ENCODE measurements around the gene CDC6. TPM values are rescaled to one million over a fixed set of nuclear protein-coding genes. Genes with fewer than 3 reads are reported as not detected.

The CDC6 gene
- total RNA-seq, 6 donors from 2014 or later = 1.1 to 5.1 (median 2.3) TPM

DNA sequence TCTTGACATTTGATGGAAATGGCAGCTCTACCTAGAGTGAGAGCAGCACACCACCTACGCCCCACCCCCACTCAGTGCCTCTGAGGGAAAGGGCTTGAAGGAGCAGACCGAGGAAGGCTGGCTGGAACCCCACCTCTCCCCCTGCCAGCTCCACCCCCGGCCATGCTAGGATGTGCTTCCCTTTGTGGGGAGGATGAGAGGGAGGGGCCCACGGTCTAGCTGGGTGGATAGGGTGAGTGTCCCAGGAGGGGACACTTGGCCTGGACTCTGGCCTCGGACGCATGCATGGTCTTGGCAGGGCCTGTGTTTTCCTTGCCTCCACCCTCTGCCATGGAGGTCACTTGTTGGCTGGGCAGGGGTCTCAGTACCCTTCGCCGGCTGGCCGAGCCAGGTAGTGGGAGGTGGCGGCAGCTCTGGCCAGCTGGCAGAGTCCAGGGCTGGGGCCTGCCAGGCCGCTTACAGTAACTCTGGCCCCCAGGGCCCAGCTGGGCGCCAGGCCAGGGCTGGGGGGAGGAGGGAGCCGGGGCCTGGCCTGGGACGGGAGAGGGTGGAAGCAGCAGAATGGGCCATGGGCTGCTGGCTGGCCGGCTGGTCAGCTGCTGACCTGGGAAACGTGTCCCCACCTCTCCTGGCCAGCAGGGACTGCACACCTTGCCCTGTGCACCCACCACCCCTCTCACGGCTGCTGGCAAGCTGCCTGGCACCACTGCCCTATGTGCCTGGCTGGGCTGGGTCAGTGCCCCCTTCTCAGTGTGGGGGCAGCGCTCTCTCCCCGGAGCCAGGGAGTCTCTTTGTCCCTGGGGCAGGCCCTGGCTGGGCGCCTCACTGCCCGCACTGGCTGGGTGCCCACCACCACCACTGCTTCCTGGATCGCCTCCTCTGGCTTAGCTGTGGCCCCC is 44.3 kb downstream of the CDC6 start:
- ATAC-seq (ENCODE audit: low FRiP score in 2 of 2) (peak; percentile 81 to 84), DNase-seq (peak; percentile 94 to 96)
- no peaks in the 10 kb centered on the region for H3K9me3 ChIP-seq
- peak overlapping the region in 3 of 4 donors; percentile 10 to 29 (median 29) for H3K4me3 ChIP-seq
- H3K27me3 ChIP-seq = no peaks in the 10 kb centered on the region
- H3K36me3 ChIP-seq = peaks cover 0 to 11% (median 3%) of the 10 kb centered on the region in 4 donors
- WGBS, 2 donors = 9 to 17% methylated on average over 4 to 12 of the region's 22 CpGs
- H3K4me1 ChIP-seq = peaks cover 94 to 100% (median 97%) of the 10 kb centered on the region in 4 donors
- TF ChIP-seq POLR2AphosphoS5 (IDR thresholded peaks at IDR 0.05) (peak; percentile 64 to 73), POLR2A (IDR thresholded peaks at IDR 0.05) (peak in 1 of 4 donors; percentile 52), EP300 (IDR thresholded peaks at IDR 0.05) (peak in 3 of 4 donors; percentile 38 to 63 (median 42))
- TF ChIP-seq, protein P1, sequence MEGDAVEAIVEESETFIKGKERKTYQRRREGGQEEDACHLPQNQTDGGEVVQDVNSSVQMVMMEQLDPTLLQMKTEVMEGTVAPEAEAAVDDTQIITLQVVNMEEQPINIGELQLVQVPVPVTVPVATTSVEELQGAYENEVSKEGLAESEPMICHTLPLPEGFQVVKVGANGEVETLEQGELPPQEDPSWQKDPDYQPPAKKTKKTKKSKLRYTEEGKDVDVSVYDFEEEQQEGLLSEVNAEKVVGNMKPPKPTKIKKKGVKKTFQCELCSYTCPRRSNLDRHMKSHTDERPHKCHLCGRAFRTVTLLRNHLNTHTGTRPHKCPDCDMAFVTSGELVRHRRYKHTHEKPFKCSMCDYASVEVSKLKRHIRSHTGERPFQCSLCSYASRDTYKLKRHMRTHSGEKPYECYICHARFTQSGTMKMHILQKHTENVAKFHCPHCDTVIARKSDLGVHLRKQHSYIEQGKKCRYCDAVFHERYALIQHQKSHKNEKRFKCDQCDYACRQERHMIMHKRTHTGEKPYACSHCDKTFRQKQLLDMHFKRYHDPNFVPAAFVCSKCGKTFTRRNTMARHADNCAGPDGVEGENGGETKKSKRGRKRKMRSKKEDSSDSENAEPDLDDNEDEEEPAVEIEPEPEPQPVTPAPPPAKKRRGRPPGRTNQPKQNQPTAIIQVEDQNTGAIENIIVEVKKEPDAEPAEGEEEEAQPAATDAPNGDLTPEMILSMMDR (IDR thresholded peaks at IDR 0.05) = peak in 3 of 6 experiments; percentile 12 to 36 (median 19)
- H3K27ac ChIP-seq = peak overlapping the region; percentile 93 to 96 (median 96)

GRCh38 chr17:40333781-40334448 is 46.2 kb downstream of the CDC6 start:
- H3K4me3 ChIP-seq = no peak overlapping the region
- H3K4me1 ChIP-seq = peaks cover 91 to 100% (median 97%) of the 10 kb centered on the region in 4 donors
- H3K27me3 ChIP-seq = no peaks in the 10 kb centered on the region
- TF ChIP-seq POLR2A (IDR thresholded peaks at IDR 0.05) (no peak), POLR2AphosphoS5 (IDR thresholded peaks at IDR 0.05) (peak; percentile 43 to 71)
- DNase-seq (peak in 1 of 2 donors; percentile 70), ATAC-seq (ENCODE audit: low FRiP score in 2 of 2) (peak; percentile 15 to 44)
- 66 to 67% methylated on average over 3 to 4 of the region's 4 CpGs for WGBS, 2 donors
- H3K9me3 ChIP-seq = no peaks in the 10 kb centered on the region
- H3K36me3 ChIP-seq = peaks cover 0 to 11% (median 3%) of the 10 kb centered on the region in 4 donors
- peak overlapping the region; percentile 93 to 96 (median 96) for H3K27ac ChIP-seq

DNA sequence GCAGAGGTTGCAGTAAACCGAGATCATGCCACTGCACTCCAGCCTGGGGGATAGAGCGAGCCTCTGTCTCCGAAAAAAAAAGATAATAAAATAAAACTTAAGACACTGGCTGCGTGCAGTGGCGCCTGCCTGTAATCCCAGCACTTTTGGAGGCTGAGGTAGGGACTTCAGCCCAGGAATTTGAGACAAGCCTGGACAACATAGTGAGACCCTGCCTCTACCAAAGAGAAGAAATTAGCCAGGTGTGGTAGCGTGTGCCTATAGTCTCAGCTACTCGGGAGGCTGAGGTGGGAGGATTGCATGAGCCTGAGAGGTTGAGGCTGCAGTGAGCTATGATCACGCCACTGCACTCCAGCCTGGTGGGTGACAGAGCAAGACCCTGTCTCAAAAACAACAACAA is 47.9 kb downstream of the CDC6 start:
- WGBS, 2 donors = 88 to 91% methylated on average over 8 of the region's 8 CpGs
- H3K4me3 ChIP-seq = no peak overlapping the region
- H3K27ac ChIP-seq = peak overlapping the region; percentile 93 to 96 (median 96)
- ATAC-seq (ENCODE audit: low FRiP score in 2 of 2) (no peak), DNase-seq (no peak)
- TF ChIP-seq EP300 (IDR thresholded peaks at IDR 0.05) = no peak
- TF ChIP-seq, protein P1 (IDR thresholded peaks at IDR 0.05) = no peak
- no peak for TF ChIP-seq POLR2A (IDR thresholded peaks at IDR 0.05)
- TF ChIP-seq POLR2AphosphoS5 (IDR thresholded peaks at IDR 0.05) = no peak
- H3K36me3 ChIP-seq = peaks cover 0 to 11% (median 3%) of the 10 kb centered on the region in 4 donors
- peaks cover 91 to 100% (median 97%) of the 10 kb centered on the region in 4 donors for H3K4me1 ChIP-seq
- H3K9me3 ChIP-seq = no peaks in the 10 kb centered on the region
- H3K27me3 ChIP-seq = no peaks in the 10 kb centered on the region

DNA sequence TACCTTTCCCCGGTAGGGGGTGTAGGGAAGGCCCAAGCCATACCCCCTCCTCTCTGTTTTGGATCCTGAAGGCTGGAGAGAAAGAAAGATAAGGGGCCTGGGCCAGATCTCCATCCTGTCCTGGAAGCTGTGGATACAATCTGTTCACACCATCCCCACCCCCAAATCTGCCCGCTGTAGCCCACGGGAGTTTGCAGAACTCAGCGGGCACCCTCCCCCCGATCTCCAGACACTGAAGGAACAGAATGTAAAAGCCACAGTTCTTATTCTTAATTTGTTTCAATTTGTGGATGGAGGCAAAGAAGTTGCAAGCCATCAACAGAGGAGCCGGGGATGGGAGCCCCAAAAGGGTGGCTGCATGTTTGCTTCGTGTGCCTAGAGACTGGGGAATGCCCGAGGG is 49.7 kb downstream of the CDC6 start:
- TF ChIP-seq EP300 (IDR thresholded peaks at IDR 0.05) (no peak), POLR2A (IDR thresholded peaks at IDR 0.05) (no peak), POLR2AphosphoS5 (IDR thresholded peaks at IDR 0.05) (no peak)
- TF ChIP-seq, protein P1 (IDR thresholded peaks at IDR 0.05) = no peak
- Histone ChIP-seq H3K4me1 (peaks cover 76 to 88% (median 85%) of the 10 kb centered on the region in 4 donors), H3K4me3 (no peak overlapping the region), H3K27ac (peak overlapping the region; percentile 22 to 96 (median 62)), H3K9me3 (no peaks in the 10 kb centered on the region), H3K36me3 (no peaks in the 10 kb centered on the region), H3K27me3 (no peaks in the 10 kb centered on the region)
- ATAC-seq (ENCODE audit: low FRiP score in 2 of 2) (no peak), DNase-seq (no peak)
- 75 to 83% methylated on average over 8 of the region's 8 CpGs for WGBS, 2 donors

DNA sequence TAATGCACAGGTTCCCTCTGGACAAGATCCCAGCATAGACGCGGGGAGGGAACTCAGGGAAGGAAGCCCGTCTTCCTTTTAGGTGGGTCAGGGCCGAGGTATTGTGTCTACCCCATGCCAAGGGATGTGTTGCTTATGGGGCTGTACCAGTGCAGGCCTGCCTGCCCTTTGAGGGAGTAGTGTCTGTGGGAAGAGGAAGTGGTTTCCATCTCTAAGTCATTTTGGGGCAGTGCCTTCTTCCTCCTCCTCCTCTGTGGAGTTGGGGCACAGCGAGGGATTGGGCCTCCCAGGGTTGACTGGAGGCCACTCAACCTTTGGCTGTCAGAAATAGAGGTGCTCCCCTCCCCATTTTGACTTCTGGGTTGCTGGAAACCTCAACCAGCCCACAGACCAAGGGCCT is 50.4 kb downstream of the CDC6 start:
- no peaks in the 10 kb centered on the region for H3K9me3 ChIP-seq
- TF ChIP-seq, protein P1 (IDR thresholded peaks at IDR 0.05) = no peak
- TF ChIP-seq EP300 (IDR thresholded peaks at IDR 0.05) = no peak
- TF ChIP-seq POLR2AphosphoS5 (IDR thresholded peaks at IDR 0.05) = peak in 1 of 2 donors; percentile 8
- no peak overlapping the region for H3K4me3 ChIP-seq
- 56 to 57% methylated on average over 5 of the region's 5 CpGs for WGBS, 2 donors
- peaks cover 69 to 84% (median 78%) of the 10 kb centered on the region in 4 donors for H3K4me1 ChIP-seq
- no peaks in the 10 kb centered on the region for H3K36me3 ChIP-seq
- DNase-seq (no peak), ATAC-seq (ENCODE audit: low FRiP score in 2 of 2) (no peak)
- H3K27ac ChIP-seq = peak overlapping the region; percentile 22 to 96 (median 62)
- H3K27me3 ChIP-seq = no peaks in the 10 kb centered on the region
